ENCODE data around the gene NEK10.

The NEK10 gene

GRCh38 chr3:27090275-27091041 is 278.7 kb downstream of the NEK10 start:
- DNase-seq, result no peak

GRCh38 chr3:27089645-27090044 is 279.5 kb downstream of the NEK10 start:
- no peak for DNase-seq

DNA sequence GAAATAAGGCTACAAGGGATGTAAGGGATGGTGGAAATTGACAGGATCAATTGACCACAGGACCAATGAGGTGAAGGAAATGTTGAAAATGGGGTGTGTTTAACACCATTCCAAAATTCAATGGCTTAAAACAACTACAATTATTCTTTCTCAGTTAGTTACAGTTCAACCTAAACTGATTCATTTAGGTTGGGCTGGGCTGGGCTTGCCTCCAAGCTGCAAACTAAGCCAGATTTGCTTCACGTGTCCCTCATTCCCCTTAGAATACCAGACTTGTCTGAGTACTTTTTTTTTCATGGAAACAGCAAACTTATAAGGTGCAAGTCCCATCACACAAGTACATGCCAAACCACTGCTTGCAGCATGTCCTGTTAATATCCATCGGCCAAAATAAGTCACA is 280.1 kb downstream of the NEK10 start:
- DNase-seq, result no peak

- no peak for DNase-seq
These were observed 283.1 kb downstream of the NEK10 start for GRCh38 chr3:27085829-27086730.

- DNase-seq, result no peak
These were observed 287.1 kb downstream of the NEK10 start for GRCh38 chr3:27081992-27082607.

DNA sequence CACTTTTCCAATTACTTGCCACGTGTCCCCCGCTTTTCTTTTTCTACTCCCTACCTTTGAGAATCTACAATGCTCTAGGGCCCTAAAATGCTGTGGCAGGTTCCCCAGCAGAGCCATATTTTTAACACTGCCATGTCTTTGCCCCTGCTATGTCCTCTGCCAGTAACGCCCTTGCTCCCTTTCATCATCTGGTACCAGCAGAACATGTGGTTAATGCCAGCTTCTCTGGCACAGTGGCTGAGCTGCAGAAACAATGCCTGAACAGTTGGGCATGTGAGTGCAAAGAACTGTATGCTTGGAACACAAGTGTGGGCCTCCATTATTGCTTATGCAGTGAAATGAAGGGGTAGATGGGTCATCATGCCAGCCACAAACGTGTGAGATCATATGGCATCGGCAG is 287.6 kb downstream of the NEK10 start:
- no peak for DNase-seq

DNA sequence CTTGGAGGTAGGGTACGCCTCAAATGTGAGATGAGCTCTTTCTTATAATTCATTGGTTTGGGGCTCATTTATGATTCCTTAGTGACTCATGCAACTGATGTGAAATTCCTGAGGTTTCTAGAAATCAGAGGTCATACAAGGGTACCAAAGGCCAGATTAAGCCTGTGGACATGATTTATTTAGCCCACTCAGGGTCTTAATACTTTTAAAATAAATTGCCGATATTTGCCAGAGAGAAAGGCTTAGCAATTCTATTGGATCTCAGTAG is 289.0 kb downstream of the NEK10 start:
- no peak for DNase-seq

GRCh38 chr3:27079427-27080257 is 289.5 kb downstream of the NEK10 start:
- no peak for DNase-seq

DNA sequence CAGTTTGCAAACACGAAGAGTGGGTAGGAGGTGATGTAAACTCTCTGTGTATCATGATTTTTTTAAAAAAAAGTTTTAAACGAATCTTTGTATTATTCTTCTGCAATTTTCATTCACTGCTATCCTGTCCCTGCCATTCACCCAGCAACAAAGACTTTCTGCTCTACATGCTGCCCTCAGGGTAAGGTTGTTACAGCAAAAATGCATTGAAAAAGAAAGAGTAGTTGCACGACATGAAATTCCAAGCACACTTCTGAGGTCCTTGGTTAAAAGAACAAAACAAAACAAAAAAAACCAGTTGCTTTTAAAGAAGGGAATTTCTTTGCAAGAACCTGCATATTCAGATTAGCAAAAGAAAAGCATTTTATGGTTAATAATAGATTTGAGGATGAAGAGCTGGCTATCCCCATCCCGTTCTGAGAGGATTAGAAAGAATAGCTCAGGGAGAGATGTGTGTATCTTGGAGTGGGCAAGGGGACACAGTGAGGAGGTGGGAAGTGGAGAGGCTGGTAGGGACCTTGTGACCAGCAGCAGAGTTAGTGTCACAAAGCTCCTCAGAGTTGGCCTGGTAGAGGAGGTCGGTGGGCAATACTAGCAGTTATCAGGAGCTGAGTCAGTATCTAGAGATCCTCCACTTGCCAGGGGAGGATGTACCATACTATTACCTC is 290.8 kb downstream of the NEK10 start:
- no peak for DNase-seq

DNA sequence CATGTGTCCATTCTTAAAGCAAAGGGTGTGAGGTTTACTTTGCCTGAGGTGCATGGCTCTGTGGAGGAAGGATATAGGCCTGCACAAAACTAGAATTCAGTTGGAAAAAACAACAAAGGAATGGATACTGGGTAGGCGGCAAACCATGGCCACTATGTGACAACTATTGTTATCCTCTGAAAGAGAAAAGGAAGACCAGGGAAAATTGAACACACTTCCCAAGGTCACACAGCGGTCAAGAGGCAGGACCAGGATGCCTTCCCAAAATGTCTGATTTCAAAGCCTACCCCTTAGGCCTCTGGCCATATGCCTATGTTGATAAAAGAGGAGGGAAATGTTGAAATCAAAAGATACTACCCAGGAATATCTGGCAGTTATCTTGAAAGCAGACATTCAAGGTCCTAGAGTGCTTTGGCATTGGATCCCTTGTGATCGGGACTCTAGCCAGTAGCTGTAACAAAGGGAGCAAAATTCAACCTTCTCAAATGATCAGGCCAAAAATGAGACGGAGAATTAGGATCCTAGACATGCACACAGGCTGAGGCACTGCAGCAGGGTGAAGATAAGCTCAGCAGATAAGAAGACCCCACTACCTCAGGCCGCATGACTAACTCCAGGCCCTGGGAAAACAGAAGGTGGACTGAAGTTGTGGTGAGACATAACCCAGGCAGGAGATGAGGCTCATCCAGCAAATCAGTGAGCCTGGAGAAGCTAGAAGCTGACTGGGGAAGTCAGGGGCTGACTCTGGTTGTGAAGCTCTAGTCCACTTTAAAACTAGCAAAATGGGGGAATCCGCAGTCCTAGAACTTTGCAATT is 292.2 kb downstream of the NEK10 start:
- no peak for DNase-seq

- DNase-seq, result no peak
These were observed 294.3 kb downstream of the NEK10 start for GRCh38 chr3:27074914-27075313.

DNA sequence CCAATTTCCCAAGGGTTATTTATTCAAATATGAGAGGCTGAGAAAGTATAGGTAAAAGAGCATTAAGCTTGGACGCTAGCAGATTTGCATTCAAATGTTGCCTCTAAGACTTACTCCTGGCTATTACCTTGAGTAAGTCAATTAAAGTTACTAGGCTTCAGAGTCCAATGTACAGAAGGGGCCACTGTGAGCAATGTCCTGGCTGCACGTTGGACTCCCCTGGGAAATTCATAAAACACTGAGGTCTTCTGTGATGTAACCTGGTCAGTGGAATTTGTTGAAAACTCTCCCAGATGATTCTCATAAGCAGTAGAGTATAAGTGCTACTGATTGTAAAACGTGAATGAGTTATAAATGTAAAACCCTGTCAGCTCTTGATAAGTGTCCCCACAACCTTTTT is 295.3 kb downstream of the NEK10 start:
- DNase-seq, result no peak

DNA sequence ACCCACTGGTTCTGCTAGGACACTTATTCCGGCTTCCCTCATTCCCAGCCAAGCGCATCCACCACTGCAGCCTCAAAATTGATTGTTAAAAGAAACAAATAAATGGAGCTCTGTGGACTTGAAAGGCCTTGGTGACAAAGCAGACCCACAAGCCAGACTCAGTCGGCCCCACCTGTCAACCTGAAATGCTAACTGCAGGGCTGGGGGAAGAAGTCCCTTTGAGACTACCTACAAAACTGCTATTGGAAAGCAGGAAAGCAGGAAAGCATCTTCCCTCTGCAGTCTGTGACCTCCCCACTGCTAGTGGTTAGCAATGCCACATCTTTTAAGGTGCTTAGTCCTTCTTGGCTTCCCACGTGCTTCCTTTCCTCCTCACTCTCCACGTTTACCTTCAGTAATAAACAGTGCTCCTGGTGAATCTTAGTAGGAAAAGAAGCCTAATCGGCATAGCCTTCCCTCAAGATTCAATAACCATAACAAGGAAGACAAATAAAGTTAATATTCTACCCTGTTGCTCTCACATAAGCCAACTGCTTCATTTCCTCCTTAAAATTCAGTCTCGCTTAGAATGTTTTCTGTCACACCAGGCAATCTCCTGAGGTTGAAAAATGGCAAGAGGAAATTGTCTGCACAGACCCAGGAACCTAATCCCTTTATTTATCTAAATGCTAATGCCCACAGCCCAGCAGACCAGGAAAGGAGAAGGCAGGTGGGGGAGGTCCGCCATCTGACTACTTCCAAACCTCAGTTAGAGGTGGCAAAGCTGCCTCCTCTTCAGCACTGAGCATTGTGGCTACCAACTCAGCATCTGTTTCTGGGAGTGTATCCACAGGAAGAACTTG is 296.2 kb downstream of the NEK10 start:
- no peak for DNase-seq

DNA sequence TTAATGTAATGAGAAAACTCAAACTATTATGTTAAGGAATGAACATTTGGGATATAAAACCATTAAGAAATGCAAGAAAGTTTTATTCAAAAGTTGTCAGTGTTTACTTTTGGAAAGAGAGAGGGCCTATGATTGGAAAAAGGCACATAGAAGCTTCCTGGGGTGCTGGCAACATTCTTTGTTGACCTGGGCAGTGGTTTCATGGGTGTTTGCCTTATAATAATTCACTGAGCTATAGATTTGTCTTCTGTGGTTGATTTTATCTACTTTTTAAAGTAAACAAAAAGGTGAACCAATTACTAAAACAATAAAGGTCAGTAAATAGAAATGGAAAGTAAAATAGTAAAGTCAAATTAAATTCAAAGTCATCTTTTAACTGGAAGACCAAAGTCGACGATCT is 308.8 kb downstream of the NEK10 start:
- no peak for DNase-seq
